Tibial artery (tissue), 4 donors: ENCODE data around the gene NRXN3.

Experiments used
- DNase-seq, 2 donors: peaks; one replicate each; pipeline ENCODE4 v3.0.0-alpha.2; 2019
- H3K27ac ChIP-seq, 2 donors: fragments of 200-600 bp; sonication (generic) in 1 of 2; 1 replicate in 1 of 2; 2 replicates in 1 of 2; pipeline ENCODE4 v1.5.1; 2018 to 2019; ENCODE audit warnings: mild to moderate bottlenecking in 1 of 2
- H3K27me3 ChIP-seq, 2 donors: fragments of 200-600 bp; sonication (generic) in 1 of 2; one replicate each; pipeline versions ENCODE4 v1.5.1 to v1.6.0; 2016 to 2019
- H3K36me3 ChIP-seq, 3 donors: fragments of 200-600 bp; sonication (generic) in 2 of 3; one replicate each; pipeline ENCODE4 v1.5.1; 2016 to 2019; ENCODE audit warnings: mild to moderate bottlenecking in 2 of 3
- H3K4me1 ChIP-seq, 4 donors: fragments of 200-600 bp; sonication (generic) in 2 of 4; 1 replicate in 3 of 4; 2 replicates in 1 of 4; pipeline ENCODE4 v1.5.1; 2016 to 2019
- H3K4me3 ChIP-seq, 2 donors: fragments of 200-600 bp; sonication (generic) in 1 of 2; 1 replicate in 1 of 2; 2 replicates in 1 of 2; pipeline ENCODE4 v1.5.1; 2018 to 2019; ENCODE audit warnings: mild to moderate bottlenecking in 2 of 2
- H3K9me3 ChIP-seq, 3 donors: fragments of 200-600 bp; sonication (generic) in 1 of 3; one replicate each; pipeline ENCODE4 v1.5.1; 2016 to 2019
- intact Hi-C: fragments of 100-400 bp; cut with DNase I; formaldehyde crosslinking; loops from one replicate; pipeline ENCODE4 v1.15.0; 2023; ENCODE audit warnings: low total_unique reads
- TF ChIP-seq, protein P1 (sequence below), 2 experiments: fragments of 200-600 bp in 1 of 2; fragments of 450-650 bp in 1 of 2; IDR thresholded peaks; one replicate each; pipeline ENCODE4 v1.5.1; 2017 to 2019; ENCODE audit warnings: antibody characterized with exemption in 2 of 2, mild to moderate bottlenecking in 1 of 2, moderate library complexity in 1 of 2

NRXN3 gene

DNA sequence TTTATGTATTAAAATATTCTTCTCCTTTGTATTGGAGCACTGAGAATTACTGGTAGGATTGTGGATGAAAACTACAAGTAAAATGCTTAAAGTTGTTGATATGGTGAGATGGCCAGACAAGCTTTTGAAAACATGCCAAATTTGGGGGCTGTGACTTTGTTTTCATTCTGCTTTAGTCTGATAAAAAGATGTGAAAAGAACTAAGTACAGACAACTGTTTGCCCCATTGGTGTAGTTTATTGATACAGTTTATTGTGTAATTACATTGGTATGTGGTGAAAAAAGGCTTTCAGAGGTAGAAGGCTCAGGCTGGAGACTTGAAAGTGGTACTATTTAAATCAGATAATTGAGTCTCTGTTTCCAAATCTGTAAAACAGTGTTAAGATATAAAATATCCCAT lies 1294.3 kb downstream of the NRXN3 start:
- Histone ChIP-seq H3K27me3 (no peaks in the 10 kb centered on the region), H3K4me1 (peaks cover 0 to 15% (median 0%) of the 10 kb centered on the region in 4 donors), H3K27ac (no peak overlapping the region), H3K4me3 (no peak overlapping the region), H3K36me3 (no peaks in the 10 kb centered on the region), H3K9me3 (no peaks in the 10 kb centered on the region)
- intact Hi-C loops = loop anchor here (5.0 kb wide), 1 partner anchor 1798 kb away; no protein-coding TSS in a partner anchor
- TF ChIP-seq, protein P1, sequence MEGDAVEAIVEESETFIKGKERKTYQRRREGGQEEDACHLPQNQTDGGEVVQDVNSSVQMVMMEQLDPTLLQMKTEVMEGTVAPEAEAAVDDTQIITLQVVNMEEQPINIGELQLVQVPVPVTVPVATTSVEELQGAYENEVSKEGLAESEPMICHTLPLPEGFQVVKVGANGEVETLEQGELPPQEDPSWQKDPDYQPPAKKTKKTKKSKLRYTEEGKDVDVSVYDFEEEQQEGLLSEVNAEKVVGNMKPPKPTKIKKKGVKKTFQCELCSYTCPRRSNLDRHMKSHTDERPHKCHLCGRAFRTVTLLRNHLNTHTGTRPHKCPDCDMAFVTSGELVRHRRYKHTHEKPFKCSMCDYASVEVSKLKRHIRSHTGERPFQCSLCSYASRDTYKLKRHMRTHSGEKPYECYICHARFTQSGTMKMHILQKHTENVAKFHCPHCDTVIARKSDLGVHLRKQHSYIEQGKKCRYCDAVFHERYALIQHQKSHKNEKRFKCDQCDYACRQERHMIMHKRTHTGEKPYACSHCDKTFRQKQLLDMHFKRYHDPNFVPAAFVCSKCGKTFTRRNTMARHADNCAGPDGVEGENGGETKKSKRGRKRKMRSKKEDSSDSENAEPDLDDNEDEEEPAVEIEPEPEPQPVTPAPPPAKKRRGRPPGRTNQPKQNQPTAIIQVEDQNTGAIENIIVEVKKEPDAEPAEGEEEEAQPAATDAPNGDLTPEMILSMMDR (IDR thresholded peaks at IDR 0.05) = no peak
- no peak for DNase-seq

DNA sequence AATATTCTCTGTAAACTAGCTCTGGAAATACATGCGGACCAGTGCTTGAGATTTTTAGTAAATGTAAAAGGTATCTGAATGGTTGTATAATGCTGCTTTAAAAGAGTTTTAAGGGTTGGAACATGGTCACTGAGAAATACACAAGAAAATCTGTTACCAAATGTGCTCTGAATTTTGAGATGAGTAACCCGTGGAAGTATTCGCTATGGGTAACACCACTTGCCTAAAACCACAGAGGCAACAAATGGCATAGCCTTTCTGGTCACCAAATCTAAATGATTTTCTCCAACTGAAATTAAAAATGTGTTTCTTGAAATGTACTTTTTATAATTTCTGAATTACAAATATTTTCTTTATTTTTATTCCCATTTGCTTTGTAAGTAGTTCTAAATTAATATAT lies 1295.5 kb downstream of the NRXN3 start:
- H3K27ac ChIP-seq = no peak overlapping the region
- intact Hi-C loops = no loop called here
- no peaks in the 10 kb centered on the region for H3K9me3 ChIP-seq
- DNase-seq = no peak
- TF ChIP-seq, protein P1 (IDR thresholded peaks at IDR 0.05) = no peak
- peaks cover 0 to 6% (median 0%) of the 10 kb centered on the region in 4 donors for H3K4me1 ChIP-seq
- no peaks in the 10 kb centered on the region for H3K27me3 ChIP-seq
- no peaks in the 10 kb centered on the region for H3K36me3 ChIP-seq
- no peak overlapping the region for H3K4me3 ChIP-seq

DNA sequence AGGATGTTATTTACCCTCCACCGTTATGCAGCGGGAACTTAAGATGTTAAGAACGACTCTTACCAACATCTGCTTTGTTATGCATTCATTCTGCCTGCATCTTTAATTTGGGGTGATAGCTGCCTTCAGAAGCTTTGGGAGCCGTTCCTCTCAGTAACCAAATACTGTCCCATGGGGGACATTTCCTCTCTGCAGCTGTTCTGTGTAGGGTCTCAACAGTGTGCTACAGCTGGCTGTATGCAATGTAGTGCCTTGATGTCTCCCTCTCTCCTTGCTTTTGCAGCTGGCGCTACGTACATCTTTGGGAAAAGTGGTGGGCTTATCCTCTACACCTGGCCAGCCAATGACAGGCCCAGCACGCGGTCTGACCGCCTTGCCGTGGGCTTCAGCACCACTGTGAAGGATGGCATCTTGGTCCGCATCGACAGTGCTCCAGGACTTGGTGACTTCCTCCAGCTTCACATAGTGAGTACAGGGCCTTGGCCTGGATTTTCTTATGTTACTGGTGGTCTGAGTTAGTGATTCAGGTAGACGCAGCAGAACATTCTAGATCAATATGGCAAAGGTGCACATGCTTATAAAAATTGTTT lies 1296.9 kb downstream of the NRXN3 start:
- intact Hi-C loops = no loop called here
- Histone ChIP-seq H3K27ac (no peak overlapping the region), H3K9me3 (no peaks in the 10 kb centered on the region), H3K36me3 (no peaks in the 10 kb centered on the region), H3K4me3 (no peak overlapping the region), H3K27me3 (no peaks in the 10 kb centered on the region), H3K4me1 (no peaks in the 10 kb centered on the region)
- DNase-seq = no peak
- TF ChIP-seq, protein P1 (IDR thresholded peaks at IDR 0.05) = no peak

DNA sequence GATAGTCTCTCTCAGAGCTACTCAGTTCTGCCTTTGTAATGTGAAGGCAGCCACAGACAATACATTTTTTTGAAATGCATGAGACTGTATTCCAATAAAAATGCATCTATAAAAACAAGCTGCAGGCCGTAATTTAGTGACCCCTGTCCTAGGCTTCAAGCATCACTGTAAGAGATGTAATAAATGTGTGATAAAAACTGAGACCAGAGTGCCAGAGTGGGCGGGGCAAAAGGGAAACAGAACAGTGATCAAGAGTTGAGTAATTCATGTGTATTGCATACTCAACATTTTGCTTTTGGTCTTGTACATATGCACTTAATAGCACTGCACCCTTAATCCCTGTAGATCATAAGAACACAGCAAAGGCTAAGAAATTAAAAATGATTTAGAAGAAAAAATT lies 1297.7 kb downstream of the NRXN3 start:
- intact Hi-C loops = no loop called here

DNA sequence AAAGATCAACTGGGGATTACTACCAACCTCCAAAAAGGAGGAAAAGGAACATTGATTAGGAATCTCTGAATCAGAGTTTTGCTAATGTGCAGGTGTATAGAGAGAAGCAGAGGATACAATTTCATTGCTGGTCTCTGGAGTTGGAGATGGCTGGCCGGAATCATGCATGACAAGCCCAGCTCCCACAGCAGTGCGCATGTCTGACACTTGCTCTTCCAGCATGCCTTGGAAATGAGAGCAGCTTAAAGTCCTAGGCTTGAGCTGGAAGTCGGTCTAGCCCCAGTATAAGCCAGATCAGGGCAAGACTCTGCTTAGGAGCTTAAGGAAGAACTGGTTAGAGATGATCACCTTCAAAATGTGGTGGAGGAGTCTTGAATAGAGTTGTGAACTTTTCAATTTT lies 1298.3 kb downstream of the NRXN3 start:
- no peak for DNase-seq
- Histone ChIP-seq H3K27ac (no peak overlapping the region), H3K9me3 (no peaks in the 10 kb centered on the region), H3K27me3 (no peaks in the 10 kb centered on the region), H3K36me3 (no peaks in the 10 kb centered on the region), H3K4me1 (no peaks in the 10 kb centered on the region), H3K4me3 (no peak overlapping the region)
- intact Hi-C loops = no loop called here
- TF ChIP-seq, protein P1 (IDR thresholded peaks at IDR 0.05) = no peak

More for the DNA sequence above, 1297.7 kb downstream of the NRXN3 start:
- TF ChIP-seq, protein P1 (IDR thresholded peaks at IDR 0.05) = no peak
- H3K27ac ChIP-seq = no peak overlapping the region
- DNase-seq = no peak
- no peaks in the 10 kb centered on the region for H3K4me1 ChIP-seq
- no peak overlapping the region for H3K4me3 ChIP-seq
- H3K9me3 ChIP-seq = no peaks in the 10 kb centered on the region
- no peaks in the 10 kb centered on the region for H3K27me3 ChIP-seq
- no peaks in the 10 kb centered on the region for H3K36me3 ChIP-seq

DNA sequence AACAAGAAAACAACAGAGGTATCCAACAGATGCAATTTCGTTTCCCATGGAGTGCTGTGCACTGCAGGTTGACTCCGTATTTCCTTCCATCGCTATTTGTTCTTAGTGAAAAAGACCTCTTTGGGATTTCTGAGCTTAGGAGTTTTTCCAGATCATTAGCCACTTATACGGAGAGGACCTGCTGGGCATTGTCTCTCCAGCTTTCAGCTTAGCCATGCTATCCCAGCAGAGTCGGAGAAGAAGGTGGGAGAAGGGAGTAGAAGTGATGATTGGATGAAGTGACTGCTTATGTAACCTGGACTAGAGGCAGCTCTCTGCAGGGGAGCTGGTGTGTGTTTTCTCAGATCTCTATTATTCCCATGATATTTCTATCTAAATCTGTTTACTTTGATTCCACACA lies 1303.5 kb downstream of the NRXN3 start:
- DNase-seq = no peak
- intact Hi-C loops = no loop called here
- TF ChIP-seq, protein P1 (IDR thresholded peaks at IDR 0.05) = no peak
- no peak overlapping the region for H3K27ac ChIP-seq
- H3K36me3 ChIP-seq = no peaks in the 10 kb centered on the region
- no peaks in the 10 kb centered on the region for H3K4me1 ChIP-seq
- no peaks in the 10 kb centered on the region for H3K27me3 ChIP-seq
- no peak overlapping the region for H3K4me3 ChIP-seq
- no peaks in the 10 kb centered on the region for H3K9me3 ChIP-seq
